Activated CD8-positive, alpha-beta T cell treated with anti-CD3 and anti-CD28 coated beads, Interleukin-2, amount 10 ng/mL, durations not matched to agents 7 days and 5 days (primary cell): ENCODE measurements around the gene ARMH2. TPM values are rescaled to one million over a fixed set of nuclear protein-coding genes. Genes with fewer than 3 reads are reported as not detected.

Experiments used
- ATAC-seq: fragments of 150-1000 bp; cut with Tn5 transposase; one replicate; pipeline ENCODE4 v1.10.0; 2021; ENCODE audit warnings: moderate library complexity
- CTCF ChIA-PET: fragments of 350-600 bp; sonication (Branson Sonifier 250); formaldehyde crosslinking; loops from one replicate; lab custom pipeline; 2021; ENCODE audit warnings: antibody characterized with exemption; lab: Charles Lee
- POLR2A ChIA-PET: fragments of 350-600 bp; sonication (Branson Sonifier 250); formaldehyde crosslinking; loops from one replicate; lab custom pipeline; 2021; ENCODE audit warnings: antibody characterized with exemption; lab: Charles Lee
- DNase-seq: peaks from one replicate; pipeline ENCODE4 v3.0.0-alpha.2; 2020
- H3K27ac Mint-ChIP-seq: one replicate; pipeline ENCODE4 v1.8.0; 2021; ENCODE audit warnings: mild to moderate bottlenecking, mixed read lengths
- H3K27me3 Mint-ChIP-seq: one replicate; pipeline ENCODE4 v1.8.0; 2021; ENCODE audit warnings: low read depth, mixed read lengths
- H3K36me3 Mint-ChIP-seq: one replicate; pipeline ENCODE4 v1.8.0; 2021; ENCODE audit warnings: low read depth, mixed read lengths
- H3K4me1 Mint-ChIP-seq: one replicate; pipeline ENCODE4 v1.8.0; 2021; ENCODE audit warnings: low read depth, mixed read lengths
- H3K4me3 Mint-ChIP-seq: one replicate; pipeline ENCODE4 v1.8.0; 2021; ENCODE audit warnings: mild to moderate bottlenecking, mixed read lengths
- H3K9me3 Mint-ChIP-seq: one replicate; pipeline ENCODE4 v1.8.0; 2022; ENCODE audit warnings: mixed read lengths; ENCODE audit not compliant: insufficient read depth
- total RNA-seq, 2 experiments: library from RNA; stranded (reverse); gene quantifications; one replicate each; pipeline ENCODE4 v1.2.3, GENCODE V29; 2021

The ARMH2 gene
- total RNA-seq, 2 experiments from 2014 or later = 0.97 to 1.7 TPM

GRCh38 chr6:24809728-24810127 is 11.0 kb upstream of the ARMH2 start:
- ATAC-seq (no peak), DNase-seq (no peak)
- Mint-ChIP-seq H3K9me3 (no peaks in the 10 kb centered on the region), H3K4me1 (no peaks in the 10 kb centered on the region), H3K36me3 (peaks cover 52% of the 10 kb centered on the region), H3K4me3 (no peak overlapping the region), H3K27me3 (no peaks in the 10 kb centered on the region), H3K27ac (no peak overlapping the region)
- CTCF ChIA-PET = interaction anchor here (1.3 kb wide), 1 partner anchor 208 kb away, joined by 3 read pairs; no protein-coding TSS in a partner anchor
- POLR2A ChIA-PET = no interaction called here

DNA sequence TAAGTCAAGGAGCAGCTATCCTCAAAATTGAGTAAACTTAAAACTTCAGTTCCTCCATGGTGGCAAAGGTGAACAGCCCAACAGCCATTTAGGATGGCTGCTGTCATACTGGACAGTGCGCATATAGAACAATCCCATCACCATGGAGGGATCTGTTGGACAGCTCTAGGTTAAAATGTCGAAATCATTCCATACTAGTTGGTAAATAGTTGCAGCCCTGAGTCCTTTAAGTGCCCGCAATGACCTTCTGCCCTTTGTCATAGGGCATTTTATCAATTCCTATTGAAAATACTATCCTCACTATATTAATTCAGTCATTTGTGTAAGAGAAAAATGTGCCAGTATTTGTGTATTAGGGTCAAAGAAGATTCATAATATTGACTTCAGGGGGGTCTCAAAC is 8.9 kb upstream of the ARMH2 start:
- ChIA-PET POLR2A (interaction anchor here (1.0 to 1.3 kb wide), 2 partner anchors 32 to 33 kb away, joined by 3 to 4 read pairs; no protein-coding TSS in a partner anchor), CTCF (interaction anchor here (1.1 to 1.5 kb wide), 2 partner anchors 210 to 263 kb away, joined by 3 read pairs; no protein-coding TSS in a partner anchor)
- DNase-seq (no peak), ATAC-seq (no peak)
- Mint-ChIP-seq H3K4me3 (no peak overlapping the region), H3K27me3 (no peaks in the 10 kb centered on the region), H3K9me3 (no peaks in the 10 kb centered on the region), H3K27ac (no peak overlapping the region), H3K36me3 (peaks cover 66% of the 10 kb centered on the region), H3K4me1 (no peaks in the 10 kb centered on the region)

GRCh38 chr6:24802271-24803059 is 3.7 kb upstream of the ARMH2 start:
- ChIA-PET POLR2A (no interaction called here), CTCF (no interaction called here)
- DNase-seq = no peak
- no peak overlapping the region for H3K4me3 Mint-ChIP-seq
- peaks cover 53% of the 10 kb centered on the region for H3K36me3 Mint-ChIP-seq
- ATAC-seq = no peak
- no peaks in the 10 kb centered on the region for H3K9me3 Mint-ChIP-seq
- peaks cover 2% of the 10 kb centered on the region for H3K4me1 Mint-ChIP-seq
- H3K27ac Mint-ChIP-seq = peak overlapping the region; percentile 62
- H3K27me3 Mint-ChIP-seq = no peaks in the 10 kb centered on the region

- Mint-ChIP-seq H3K27ac (peak overlapping the region; percentile 22), H3K36me3 (peaks cover 34% of the 10 kb centered on the region), H3K4me3 (no peak overlapping the region), H3K27me3 (no peaks in the 10 kb centered on the region), H3K9me3 (no peaks in the 10 kb centered on the region), H3K4me1 (peaks cover 2% of the 10 kb centered on the region)
- DNase-seq (no peak), ATAC-seq (no peak)
- ChIA-PET POLR2A (no interaction called here), CTCF (no interaction called here)
Observed at GRCh38 chr6:24799541-24799915, 811 bp upstream of the ARMH2 start.

- H3K27ac Mint-ChIP-seq = no peak overlapping the region
- POLR2A ChIA-PET = no interaction called here
- no peak for DNase-seq
- peaks cover 23% of the 10 kb centered on the region for H3K36me3 Mint-ChIP-seq
- no peaks in the 10 kb centered on the region for H3K27me3 Mint-ChIP-seq
- H3K9me3 Mint-ChIP-seq = no peaks in the 10 kb centered on the region
- peaks cover 2% of the 10 kb centered on the region for H3K4me1 Mint-ChIP-seq
- ATAC-seq = no peak
- CTCF ChIA-PET = interaction anchor here (1.2 to 1.8 kb wide), 3 partner anchors 58 to 229 kb away, joined by 3 to 4 read pairs (median 4); no protein-coding TSS in a partner anchor
- H3K4me3 Mint-ChIP-seq = no peak overlapping the region
Observed at GRCh38 chr6:24797596-24798216, 1.0 kb downstream of the ARMH2 start.

DNA sequence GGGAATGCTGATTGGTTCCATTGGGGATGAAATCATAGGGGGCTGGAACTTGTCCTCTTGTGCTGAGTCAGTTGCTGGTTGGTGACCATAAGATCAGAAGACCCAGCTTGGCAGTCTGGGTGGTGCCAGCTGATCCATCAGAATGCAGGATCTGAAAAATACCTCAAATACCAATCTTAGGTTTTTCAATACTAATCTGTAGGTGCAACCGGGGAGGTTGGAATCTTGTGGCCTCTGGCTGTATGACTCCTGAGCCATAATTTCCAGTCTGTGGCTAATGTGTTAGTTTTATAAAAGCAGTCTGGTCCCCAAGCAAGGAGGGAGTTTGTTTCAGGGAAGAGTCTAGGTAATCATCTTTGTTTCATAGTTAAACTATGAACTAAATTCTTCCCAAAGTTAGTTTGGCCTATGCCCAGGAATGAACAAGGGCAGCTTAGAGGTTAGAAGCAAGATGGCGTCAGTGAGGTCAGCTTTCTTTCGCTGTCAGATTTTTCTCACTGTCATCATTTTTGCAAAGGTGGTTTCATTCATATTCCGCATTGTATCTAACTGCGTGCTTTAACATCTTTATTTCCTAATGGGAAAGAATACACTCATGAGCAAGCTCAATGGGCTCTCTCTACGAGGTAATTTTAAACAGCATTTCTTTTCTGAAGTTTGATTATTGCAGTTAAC is 2.0 kb downstream of the ARMH2 start:
- ChIA-PET CTCF (interaction anchor here (0.7 to 1.8 kb wide), 3 partner anchors 10 to 230 kb away, joined by 3 to 4 read pairs (median 4); no protein-coding TSS in a partner anchor), POLR2A (no interaction called here)
- H3K27ac Mint-ChIP-seq = no peak overlapping the region
- H3K4me1 Mint-ChIP-seq = peaks cover 2% of the 10 kb centered on the region
- H3K27me3 Mint-ChIP-seq = no peaks in the 10 kb centered on the region
- DNase-seq (no peak), ATAC-seq (no peak)
- H3K4me3 Mint-ChIP-seq = no peak overlapping the region
- peaks cover 23% of the 10 kb centered on the region for H3K36me3 Mint-ChIP-seq
- no peaks in the 10 kb centered on the region for H3K9me3 Mint-ChIP-seq

DNA sequence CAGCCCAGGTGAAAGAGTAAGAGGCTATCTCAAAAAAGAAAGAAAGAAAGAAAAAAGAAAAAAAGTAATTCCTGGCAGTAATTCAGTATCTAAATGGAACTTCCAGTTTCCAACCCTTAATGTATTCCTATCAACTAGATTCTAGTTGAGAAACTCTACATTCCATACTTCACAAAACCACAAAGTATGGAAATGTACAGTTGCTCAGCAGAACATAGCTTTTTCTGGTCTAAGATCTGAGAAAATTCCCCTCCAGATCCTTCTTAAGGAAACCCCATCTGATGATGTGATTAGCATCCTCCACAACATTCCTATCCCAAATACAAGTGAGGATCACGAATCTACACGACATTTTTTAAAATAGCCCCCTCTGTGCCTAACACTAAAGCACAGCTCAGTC is 3.6 kb downstream of the ARMH2 start:
- CTCF ChIA-PET = interaction anchor here (0.6 to 1.4 kb wide), 3 partner anchors 9 to 230 kb away, joined by 3 to 4 read pairs (median 3); no protein-coding TSS in a partner anchor

DNA sequence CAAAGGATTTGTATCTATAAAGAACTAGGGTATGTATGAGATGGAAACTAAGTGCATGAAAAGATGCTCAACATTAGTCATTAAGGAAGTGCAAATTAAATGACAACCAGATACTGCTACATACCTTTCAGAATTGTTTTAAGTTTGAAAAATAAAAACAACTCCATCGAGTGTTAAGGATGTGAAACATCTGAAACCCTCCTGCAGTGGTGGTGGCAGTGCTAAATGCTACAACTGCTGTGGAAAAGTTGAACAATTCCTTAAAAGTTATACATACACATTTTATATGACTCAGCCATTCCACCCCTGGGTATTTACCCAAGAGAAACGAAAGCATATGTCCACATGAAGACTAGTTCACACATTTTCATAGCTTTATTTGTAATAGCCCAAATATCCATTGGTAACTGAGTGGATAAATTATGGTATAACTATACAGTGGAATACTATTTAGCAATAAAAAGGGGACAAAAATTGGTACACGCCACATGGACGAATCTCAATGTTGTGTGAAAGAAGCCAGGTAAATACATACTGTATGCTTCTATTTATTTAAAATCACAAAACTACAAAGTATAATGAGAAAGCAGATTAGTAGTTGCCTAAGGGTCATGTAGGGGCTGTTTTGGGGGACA is 10.6 kb downstream of the ARMH2 start:
- CTCF ChIA-PET = interaction anchor here (0.7 kb wide), 1 partner anchor 230 kb away, joined by 3 read pairs; no protein-coding TSS in a partner anchor
- H3K27ac Mint-ChIP-seq = no peak overlapping the region
- no peaks in the 10 kb centered on the region for H3K9me3 Mint-ChIP-seq
- POLR2A ChIA-PET = no interaction called here
- H3K36me3 Mint-ChIP-seq = peaks cover 58% of the 10 kb centered on the region
- peaks cover 2% of the 10 kb centered on the region for H3K4me1 Mint-ChIP-seq
- no peak overlapping the region for H3K4me3 Mint-ChIP-seq
- DNase-seq = no peak
- H3K27me3 Mint-ChIP-seq = no peaks in the 10 kb centered on the region
- no peak for ATAC-seq

More for the DNA sequence above, 3.6 kb downstream of the ARMH2 start:
- Mint-ChIP-seq H3K4me3 (no peak overlapping the region), H3K9me3 (no peaks in the 10 kb centered on the region), H3K27ac (no peak overlapping the region), H3K36me3 (peaks cover 19% of the 10 kb centered on the region), H3K27me3 (no peaks in the 10 kb centered on the region), H3K4me1 (peaks cover 2% of the 10 kb centered on the region)
- ATAC-seq (no peak), DNase-seq (no peak)
- POLR2A ChIA-PET = no interaction called here

- no peaks in the 10 kb centered on the region for H3K9me3 Mint-ChIP-seq
- ATAC-seq (no peak), DNase-seq (no peak)
- no peak overlapping the region for H3K27ac Mint-ChIP-seq
- H3K4me1 Mint-ChIP-seq = peaks cover 41% of the 10 kb centered on the region
- no peak overlapping the region for H3K4me3 Mint-ChIP-seq
- peaks cover 80% of the 10 kb centered on the region for H3K36me3 Mint-ChIP-seq
- no peaks in the 10 kb centered on the region for H3K27me3 Mint-ChIP-seq
- ChIA-PET CTCF (interaction anchor here (1.5 kb wide), 1 partner anchor 212 kb away, joined by 5 read pairs; no protein-coding TSS in a partner anchor), POLR2A (no interaction called here)
Observed at GRCh38 chr6:24780206-24780605, 18.5 kb downstream of the ARMH2 start.

- Mint-ChIP-seq H3K4me3 (no peak overlapping the region), H3K27ac (no peak overlapping the region), H3K9me3 (no peaks in the 10 kb centered on the region), H3K27me3 (no peaks in the 10 kb centered on the region), H3K4me1 (peaks cover 42% of the 10 kb centered on the region), H3K36me3 (peaks cover 78% of the 10 kb centered on the region)
- ATAC-seq (no peak), DNase-seq (no peak)
- ChIA-PET POLR2A (interaction anchor here (1.2 kb wide), 1 partner anchor 26 kb away, joined by 4 read pairs; no protein-coding TSS in a partner anchor), CTCF (interaction anchor here (1.5 kb wide), 1 partner anchor 212 kb away, joined by 5 read pairs; no protein-coding TSS in a partner anchor)
Observed at GRCh38 chr6:24779416-24780016, 19.2 kb downstream of the ARMH2 start.

GRCh38 chr6:24778878-24779277 is 19.8 kb downstream of the ARMH2 start:
- Mint-ChIP-seq H3K4me3 (peak overlapping the region; percentile 4), H3K4me1 (peaks cover 44% of the 10 kb centered on the region), H3K36me3 (peaks cover 72% of the 10 kb centered on the region), H3K27ac (no peak overlapping the region), H3K9me3 (no peaks in the 10 kb centered on the region), H3K27me3 (no peaks in the 10 kb centered on the region)
- DNase-seq (no peak), ATAC-seq (no peak)
- CTCF ChIA-PET = interaction anchor here (1.5 kb wide), 1 partner anchor 213 kb away, joined by 5 read pairs; no protein-coding TSS in a partner anchor
- POLR2A ChIA-PET = interaction anchor here (1.2 kb wide), 1 partner anchor 27 kb away, joined by 4 read pairs; no protein-coding TSS in a partner anchor
